B cell (primary cell): ENCODE measurements around the gene ZMYND8.

Experiments used
- CTCF ChIP-seq: fragments of 200-600 bp; IDR thresholded peaks from one replicate; pipeline ENCODE4 v1.8.0; 2022; ENCODE audit warnings: antibody characterized with exemption, mild to moderate bottlenecking
- EZH2 ChIP-seq: IDR thresholded peaks from 2 replicates; pipeline ENCODE4 v1.6.1; 2012; ENCODE audit warnings: borderline replicate concordance, low read depth, mild to moderate bottlenecking, moderate library complexity, low read length; ENCODE audit not compliant: insufficient read depth, poor library complexity, severe bottlenecking

- no peak for TF ChIP-seq CTCF
- no peak for TF ChIP-seq EZH2
Observed at GRCh38 chr20:47224300-47224791, 132.2 kb downstream of the ZMYND8 start.
